HG02885 (cell line): ENCODE measurements around the gene TCOF1.
A peak's percentile ranks its signal among the peaks of the same experiment; 100 is the strongest.

Source experiments
- ATAC-seq: cut with Tn5 transposase; IDR thresholded peaks from one replicate; pipeline ENCODE4 v1.9.1; 2021; ENCODE audit warnings: mild to moderate bottlenecking; ENCODE audit not compliant: unreplicated experiment, poor library complexity

TCOF1 gene

DNA sequence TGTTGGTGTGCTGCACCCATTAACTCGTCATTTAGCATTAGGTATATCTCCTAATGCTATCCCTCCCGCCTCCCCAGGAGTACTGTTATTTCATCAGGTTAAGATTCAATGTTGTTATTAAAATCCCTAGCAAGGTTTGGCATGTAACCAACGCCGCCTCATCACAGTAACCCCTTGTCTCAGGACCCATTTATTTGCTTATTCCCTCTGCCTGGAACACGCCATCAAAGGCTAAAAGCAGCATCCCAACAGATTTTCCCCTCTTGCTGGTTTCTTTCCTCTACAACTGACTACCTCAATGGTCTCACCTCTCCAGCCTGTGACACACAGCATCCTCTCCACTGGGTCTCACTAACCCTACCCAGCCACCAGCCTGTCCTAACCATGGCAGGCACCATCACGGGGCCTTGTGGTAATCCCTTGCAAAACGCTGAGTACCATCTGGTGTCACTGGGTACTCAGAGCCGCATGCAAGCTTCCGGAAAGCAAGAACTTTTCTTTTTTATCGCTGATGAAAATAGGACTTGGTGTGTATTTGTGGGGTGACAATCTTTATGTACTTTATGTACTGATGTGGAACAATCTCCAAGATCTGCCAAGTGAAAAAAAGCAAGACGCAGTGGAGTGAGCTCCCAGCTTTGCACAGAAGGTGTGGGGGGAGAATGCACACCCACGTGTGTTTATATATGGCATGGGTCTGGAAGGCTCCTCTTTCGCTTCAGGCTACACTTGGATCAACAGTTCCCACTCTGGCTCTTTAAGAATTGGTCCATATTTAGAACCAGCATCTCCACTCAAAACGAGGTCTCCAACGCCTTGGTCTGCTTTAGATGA is 86.0 kb downstream of the TCOF1 start:
- ATAC-seq: no peak

DNA sequence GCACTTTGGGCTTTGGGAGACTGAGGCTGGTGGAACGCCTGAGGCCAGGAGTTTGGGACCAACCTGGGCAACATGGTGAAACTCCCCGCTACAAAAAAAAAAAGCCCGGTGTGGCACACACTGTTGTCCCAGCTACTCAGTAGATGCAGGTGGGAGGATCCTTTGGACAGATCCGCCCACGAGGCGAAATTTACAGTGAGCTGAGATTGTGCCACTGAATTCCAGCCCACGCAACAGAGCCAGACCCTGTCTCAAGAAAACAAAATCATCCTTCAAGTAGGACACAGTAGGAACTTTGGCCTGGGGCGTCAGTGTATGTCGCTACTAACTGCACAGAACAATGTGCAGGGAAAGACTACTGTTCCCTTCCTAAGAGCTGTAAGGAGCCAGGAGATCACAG is 87.3 kb downstream of the TCOF1 start:
- ATAC-seq: no peak

DNA sequence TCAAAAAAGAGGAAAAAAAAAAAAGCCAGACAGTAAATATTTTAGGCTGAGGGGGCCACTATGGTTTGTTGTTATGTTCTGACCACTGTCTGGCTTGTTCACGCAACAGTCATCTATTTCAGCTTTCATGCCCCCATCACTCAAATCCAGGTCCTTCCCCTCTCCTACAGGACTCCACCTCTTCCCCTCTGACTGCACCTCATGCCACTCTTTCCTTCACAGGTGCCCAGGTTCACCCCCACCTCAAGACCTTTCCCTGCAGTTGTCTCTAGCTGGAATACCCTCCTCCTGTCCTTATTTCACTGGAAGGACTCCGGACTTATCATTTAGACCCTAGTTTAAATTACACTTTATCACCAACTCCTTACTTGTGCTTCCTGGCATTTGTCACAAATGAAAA is 88.6 kb downstream of the TCOF1 start:
- no peak for ATAC-seq

DNA sequence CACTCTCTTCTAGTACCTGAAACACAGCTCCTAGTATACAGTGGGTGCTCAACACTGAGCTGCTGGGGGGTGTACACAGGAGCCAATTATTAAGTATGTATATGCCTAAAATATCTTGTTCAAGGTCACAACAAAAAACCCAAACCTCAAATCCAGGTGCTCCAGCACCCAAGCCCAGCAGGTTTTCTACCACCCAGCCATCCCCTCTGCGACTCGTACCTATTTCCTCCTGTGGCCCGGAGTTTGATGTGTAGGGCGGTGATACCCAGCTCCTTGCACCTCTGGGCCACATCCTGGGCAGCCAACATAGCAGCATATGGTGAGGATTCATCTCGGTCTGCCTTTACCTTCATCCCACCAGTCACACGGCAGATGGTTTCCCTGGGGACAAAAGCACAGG is 89.1 kb downstream of the TCOF1 start:
- no peak for ATAC-seq

DNA sequence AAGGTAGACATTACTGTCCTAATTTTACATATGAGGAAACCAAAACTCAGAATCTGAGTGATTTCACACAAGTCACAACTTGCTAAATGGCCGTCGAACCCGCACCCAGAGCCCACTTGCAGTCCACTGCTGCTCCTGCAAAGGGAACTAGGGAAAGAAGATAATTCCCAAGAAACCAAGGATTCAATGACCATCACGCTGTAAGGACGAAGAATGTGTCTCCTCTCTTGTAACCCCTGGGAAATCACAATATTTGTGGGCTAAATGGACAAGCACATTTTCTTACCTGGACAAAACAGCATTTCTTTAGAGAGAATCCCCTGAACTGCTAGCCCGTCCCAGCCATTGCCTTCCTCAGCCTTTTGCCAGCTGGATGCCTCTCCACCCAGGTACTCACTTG is 89.7 kb downstream of the TCOF1 start:
- ATAC-seq: no peak

DNA sequence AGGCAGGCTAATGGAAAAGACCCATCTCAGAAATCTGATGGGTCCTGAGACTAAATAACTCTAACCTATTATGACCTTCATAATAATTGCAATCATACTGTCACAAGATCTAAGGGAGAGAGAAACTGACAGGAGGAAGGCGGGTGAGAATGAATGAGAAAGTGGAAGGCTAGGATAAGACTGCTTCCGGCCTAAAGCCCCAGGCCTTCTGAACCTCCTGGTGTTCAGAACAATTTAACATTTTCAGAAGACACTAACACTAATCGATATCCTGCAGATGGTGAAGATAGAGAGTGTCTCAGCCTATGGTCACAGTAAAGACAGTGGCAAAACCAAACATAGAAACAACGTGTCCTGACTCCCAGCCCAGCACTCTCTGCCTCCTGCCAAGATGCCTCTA is 90.8 kb downstream of the TCOF1 start:
- ATAC-seq: no peak

DNA sequence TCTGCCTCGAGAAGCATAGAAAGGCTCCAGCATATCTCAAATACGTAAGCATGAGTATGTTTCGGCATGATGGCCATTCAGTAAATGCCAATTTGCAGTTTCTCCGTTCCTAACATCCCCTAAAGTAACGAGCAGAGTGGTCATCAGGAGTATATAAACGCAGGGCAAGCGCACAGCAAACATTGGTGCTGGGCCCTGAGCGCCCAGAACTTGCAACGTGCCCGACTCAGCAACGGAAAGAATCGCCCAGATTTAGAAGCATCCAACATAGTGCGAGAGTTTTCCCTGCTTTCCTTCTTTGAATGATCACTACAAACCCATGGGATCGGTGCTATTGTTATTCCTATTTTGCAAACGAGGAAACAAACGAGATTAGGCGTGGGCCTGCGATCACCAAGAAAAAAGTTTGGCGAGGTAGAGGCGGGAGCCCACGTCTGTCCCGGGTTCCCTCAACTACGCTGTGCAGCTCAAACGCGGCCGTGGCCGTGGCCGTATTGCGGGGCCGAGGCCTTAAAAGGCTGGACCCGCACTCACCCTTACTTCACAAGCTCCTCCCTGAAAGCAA is 91.5 kb downstream of the TCOF1 start:
- ATAC-seq: peak; percentile 31
